Right cardiac atrium (tissue), 5 donors: ENCODE results near the gene ATXN7L3. TPM values are rescaled to one million over a fixed set of nuclear protein-coding genes. Genes with fewer than 3 reads are reported as not detected.

Experiments used
- ATAC-seq, 2 donors: fragments of 200-7000 bp; cut with Tn5 transposase; one replicate each; pipeline versions ENCODE4 v1.8.0 to v1.9.1; 2020; ENCODE audit warnings: moderate library complexity in 2 of 2, mild to moderate bottlenecking in 1 of 2
- DNase-seq, 3 donors: peaks; one replicate each; pipeline ENCODE4 v3.0.0-alpha.2; 2020
- H3K27ac ChIP-seq: one replicate; pipeline ENCODE4 v1.5.1; 2013; ENCODE audit warnings: mild to moderate bottlenecking, low read length, control low read depth, moderate library complexity
- H3K27me3 ChIP-seq: one replicate; pipeline ENCODE4 v1.6.1; 2013; ENCODE audit not compliant: control insufficient read depth, insufficient read depth
- H3K4me1 ChIP-seq: one replicate; pipeline ENCODE4 v1.6.1; 2013; ENCODE audit warnings: low read length; ENCODE audit not compliant: control insufficient read depth, insufficient read depth
- H3K4me3 ChIP-seq: one replicate; pipeline ENCODE4 v1.5.1; 2013; ENCODE audit warnings: low read length, control low read depth
- H3K9me3 ChIP-seq: one replicate; pipeline ENCODE4 v1.6.1; 2013; ENCODE audit warnings: low read length; ENCODE audit not compliant: control insufficient read depth
- WGBS: extraction: QIAGEN DNeasy Blood & Tissue Kit; methylation state at CpG from one replicate; pipeline ENCODE4 v1.1.7; 2013; 5-methylcytosine and 5-hydroxymethylcytosine counted together
- intact Hi-C, 4 donors: fragments of 100-400 bp; cut with DNase I; formaldehyde crosslinking; loops; one replicate each; pipeline versions ENCODE4 v1.11.0 to v1.14.0; 2022 to 2023
- polyA plus RNA-seq: library from polyadenylated mRNA; stranded (reverse); fragments of 200-250 nt; gene quantifications from one replicate; pipeline ENCODE4 v1.2.3, GENCODE V29; 2013
- total RNA-seq, 4 donors: library from RNA; stranded (reverse); fragmentation: NEBNext Ultra II Directional; extraction: Animal tissue kit (Norgen Biotek cat#: 25700); gene quantifications; one replicate each; pipeline ENCODE4 v1.2.1, GENCODE V29; 2021
- donor health status: healthy with polysubstance abuse.
- donor health status: DM: no; HTN: yes; CAD: no.
- donor health status: DM: no; HTN: no; CAD: no.
- donor health status: DM: no; HTN: yes; CAD: no; lungs with severe emphysema.
- donor health status: DM: yes; HTN: yes; CAD: no.

The ATXN7L3 gene
- total and polyA plus RNA-seq, 5 donors = 31.0 to 52.7 (median 40.6) TPM

DNA sequence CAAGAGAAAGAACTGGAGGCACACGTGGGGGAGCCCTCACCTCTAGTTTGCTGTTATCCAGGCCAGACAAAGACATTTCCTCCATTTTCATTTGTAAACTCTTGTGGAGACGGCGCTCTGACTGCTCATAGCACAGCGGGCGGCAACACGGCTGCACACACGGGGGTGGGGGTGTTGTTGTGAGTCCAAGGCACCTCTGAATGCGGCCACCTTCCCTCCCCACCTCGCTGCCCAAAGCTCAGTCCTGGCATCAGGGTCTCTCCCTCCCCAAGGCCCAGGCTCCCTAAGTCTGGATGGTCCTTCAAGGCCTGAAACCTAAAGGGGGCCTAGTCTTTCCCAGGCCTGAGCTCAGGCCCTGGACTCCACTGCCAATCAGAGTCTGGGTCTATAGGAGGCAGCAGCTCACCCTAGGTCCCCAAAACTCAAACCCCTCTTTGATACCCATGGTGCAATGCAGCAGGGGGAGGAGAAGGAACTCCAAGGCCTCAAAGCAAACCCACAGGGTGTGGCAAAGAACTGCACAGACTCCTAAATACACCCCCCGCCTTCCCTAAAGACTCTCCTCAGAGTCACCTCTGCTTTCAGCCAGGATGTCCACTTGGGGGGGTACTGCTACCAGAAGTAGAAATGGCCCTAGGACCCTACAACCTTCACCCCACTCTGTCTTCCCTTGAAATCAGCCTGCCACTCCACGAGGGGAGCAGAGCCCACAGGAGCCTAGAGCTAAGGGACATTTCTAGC lies 1.5 kb downstream of the ATXN7L3 start:
- H3K4me3 ChIP-seq = peak overlapping the region; percentile 98
- WGBS = 58% methylated on average over 11 of the region's 11 CpGs
- peak; percentile 0 to 1 for ATAC-seq
- intact Hi-C loops = no loop called here
- no peaks in the 10 kb centered on the region for H3K4me1 ChIP-seq
- peak in 1 of 3 donors; percentile 60 for DNase-seq
- no peaks in the 10 kb centered on the region for H3K9me3 ChIP-seq
- peak overlapping the region; percentile 94 for H3K27ac ChIP-seq
- no peaks in the 10 kb centered on the region for H3K27me3 ChIP-seq

DNA sequence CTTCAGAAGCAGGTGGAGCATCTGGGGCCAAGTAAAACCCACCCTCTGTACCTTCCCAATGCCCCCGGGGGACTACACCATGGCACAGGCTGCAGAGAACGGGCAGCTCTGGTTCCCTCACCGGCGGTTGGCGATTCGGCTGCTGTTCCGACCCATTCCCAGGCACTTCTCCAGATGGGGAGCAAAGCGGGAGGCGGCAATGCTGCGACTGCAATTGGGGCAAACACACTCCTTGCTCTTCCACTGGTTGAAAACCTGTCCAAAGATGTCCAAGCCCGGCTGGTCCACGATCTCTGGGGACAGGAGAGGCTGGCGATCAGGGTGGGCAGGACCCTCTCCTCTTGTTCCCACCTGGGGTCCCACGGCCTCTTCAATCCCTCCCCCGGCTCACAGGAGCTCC lies 2.6 kb downstream of the ATXN7L3 start:
- WGBS = 91% methylated on average over 15 of the region's 15 CpGs
- no peak overlapping the region for H3K27ac ChIP-seq

DNA sequence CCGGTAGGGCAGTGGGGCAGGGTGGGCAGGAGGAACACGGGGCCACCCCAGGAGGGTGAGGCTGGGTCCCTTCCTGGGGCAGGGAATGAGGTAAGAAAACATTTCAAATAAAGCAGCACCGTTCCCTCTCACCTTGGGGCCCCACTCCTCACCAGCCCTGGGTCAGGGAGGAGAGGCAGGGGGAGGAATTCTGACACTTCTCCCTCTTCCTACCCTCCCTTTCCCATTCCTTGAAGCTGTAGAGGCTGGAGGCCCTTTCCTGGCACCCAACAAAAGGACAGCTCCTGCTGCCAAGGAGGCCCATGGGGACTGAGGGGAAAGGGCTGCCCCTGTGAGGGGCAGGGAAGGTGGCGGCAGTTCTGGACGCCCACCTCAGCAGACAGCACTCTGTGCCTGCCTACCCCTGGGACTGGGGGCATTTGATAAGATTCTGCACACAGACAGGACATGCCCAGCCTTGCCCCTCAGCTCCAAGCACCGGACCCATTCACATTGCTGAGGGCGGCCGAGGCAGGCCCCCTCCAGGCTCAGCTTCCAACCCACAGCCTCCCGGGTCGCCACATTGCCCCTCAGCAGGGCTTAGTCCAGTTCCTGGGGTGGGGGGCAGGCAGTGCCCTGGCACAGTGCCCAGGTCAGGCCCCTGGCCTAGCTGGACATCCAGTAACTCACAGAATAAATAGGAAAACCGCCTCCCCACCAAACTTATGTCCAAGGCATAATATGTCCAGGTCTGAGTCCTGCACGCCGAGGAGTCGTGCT lies 6.2 kb downstream of the ATXN7L3 start:
- H3K4me3 ChIP-seq = no peak overlapping the region
- H3K27me3 ChIP-seq = no peaks in the 10 kb centered on the region
- H3K27ac ChIP-seq = no peak overlapping the region
- WGBS = 91% methylated on average over 14 of the region's 14 CpGs
- DNase-seq (peak in 1 of 3 donors; percentile 66), ATAC-seq (no peak)
- H3K9me3 ChIP-seq = no peaks in the 10 kb centered on the region
- H3K4me1 ChIP-seq = no peaks in the 10 kb centered on the region
- intact Hi-C loops = no loop called here

More for the DNA sequence above, 2.6 kb downstream of the ATXN7L3 start:
- H3K4me1 ChIP-seq = no peaks in the 10 kb centered on the region
- no peak overlapping the region for H3K4me3 ChIP-seq
- no peaks in the 10 kb centered on the region for H3K9me3 ChIP-seq
- peak in 1 of 3 donors; percentile 57 for DNase-seq
- intact Hi-C loops = no loop called here
- no peak for ATAC-seq
- H3K27me3 ChIP-seq = no peaks in the 10 kb centered on the region

DNA sequence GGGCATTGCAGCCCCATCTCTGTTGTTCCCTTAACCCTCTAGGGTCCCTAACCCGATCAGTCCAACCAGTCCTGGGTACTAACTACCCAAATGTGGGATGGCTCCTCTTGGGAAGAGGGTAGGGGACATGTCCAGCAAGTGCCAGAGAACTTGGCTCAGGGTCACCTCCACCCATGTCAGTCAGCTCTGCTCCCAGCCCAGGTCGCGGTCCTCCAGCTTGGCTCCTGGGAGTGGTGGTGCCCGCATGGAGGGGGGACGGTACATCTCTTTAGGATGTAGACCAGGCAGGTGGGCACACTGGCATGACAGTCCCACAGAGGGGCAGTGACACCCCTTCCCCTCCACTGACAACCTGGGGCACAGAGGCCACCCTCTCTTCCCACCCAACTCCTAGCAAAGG lies 6.9 kb downstream of the ATXN7L3 start:
- intact Hi-C loops = no loop called here
- no peak overlapping the region for H3K4me3 ChIP-seq
- ATAC-seq (no peak), DNase-seq (peak in 1 of 3 donors; percentile 55)
- H3K9me3 ChIP-seq = no peaks in the 10 kb centered on the region
- no peaks in the 10 kb centered on the region for H3K27me3 ChIP-seq
- WGBS = 88% methylated on average over 5 of the region's 5 CpGs
- no peaks in the 10 kb centered on the region for H3K4me1 ChIP-seq
- no peak overlapping the region for H3K27ac ChIP-seq

DNA sequence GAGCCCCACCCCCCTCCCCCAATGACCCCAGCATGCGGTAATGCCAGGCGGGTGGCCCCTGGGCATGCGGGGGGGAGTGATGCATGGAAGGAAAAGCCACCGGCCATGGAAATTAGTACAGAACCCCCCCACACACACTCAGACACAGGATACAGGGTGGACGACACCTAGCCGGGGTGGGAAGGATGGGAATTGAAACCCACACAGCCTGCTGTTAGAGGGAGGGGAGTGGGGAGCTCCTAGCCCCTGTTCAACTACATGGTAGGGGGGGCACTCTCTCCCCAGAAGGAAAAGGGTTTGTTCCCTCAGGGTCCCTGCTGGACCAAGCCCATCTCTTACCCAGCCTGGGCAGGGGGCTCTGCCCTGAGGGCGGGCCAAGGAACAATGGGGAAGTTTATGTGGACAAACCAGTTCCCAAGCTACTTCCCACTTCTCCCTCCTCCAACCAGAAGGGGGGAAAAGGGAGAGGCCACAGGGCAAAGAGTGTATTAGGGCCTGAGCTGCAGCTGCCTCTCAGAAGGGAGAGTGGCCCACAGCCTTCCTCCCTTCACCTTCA lies 7.7 kb downstream of the ATXN7L3 start:
- DNase-seq (peak in 1 of 3 donors; percentile 31), ATAC-seq (no peak)
- Histone ChIP-seq H3K4me1 (no peaks in the 10 kb centered on the region), H3K27me3 (no peaks in the 10 kb centered on the region), H3K9me3 (no peaks in the 10 kb centered on the region), H3K4me3 (no peak overlapping the region), H3K27ac (no peak overlapping the region)
- 67% methylated on average over 7 of the region's 7 CpGs for WGBS
- intact Hi-C loops = no loop called here

DNA sequence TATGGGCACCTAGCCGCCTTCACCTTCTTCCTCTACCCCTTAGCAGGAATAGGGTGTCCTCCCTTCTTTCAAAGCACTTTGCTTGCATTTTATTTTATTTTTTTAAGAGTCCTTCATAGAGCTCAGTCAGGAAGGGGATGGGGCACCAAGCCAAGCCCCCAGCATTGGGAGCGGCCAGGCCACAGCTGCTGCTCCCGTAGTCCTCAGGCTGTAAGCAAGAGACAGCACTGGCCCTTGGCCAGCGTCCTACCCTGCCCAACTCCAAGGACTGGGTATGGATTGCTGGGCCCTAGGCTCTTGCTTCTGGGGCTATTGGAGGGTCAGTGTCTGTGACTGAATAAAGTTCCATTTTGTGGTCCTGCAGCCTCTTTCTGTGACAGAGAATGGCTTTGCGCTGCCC lies 8.3 kb downstream of the ATXN7L3 start:
- Histone ChIP-seq H3K27ac (no peak overlapping the region), H3K4me3 (no peak overlapping the region), H3K9me3 (no peaks in the 10 kb centered on the region), H3K27me3 (no peaks in the 10 kb centered on the region), H3K4me1 (no peaks in the 10 kb centered on the region)
- whole genome bisulfite sequencing = 62% methylated on average over 5 of the region's 5 CpGs
- ATAC-seq (no peak), DNase-seq (peak in 1 of 3 donors; percentile 72)
- intact Hi-C loops = no loop called here

DNA sequence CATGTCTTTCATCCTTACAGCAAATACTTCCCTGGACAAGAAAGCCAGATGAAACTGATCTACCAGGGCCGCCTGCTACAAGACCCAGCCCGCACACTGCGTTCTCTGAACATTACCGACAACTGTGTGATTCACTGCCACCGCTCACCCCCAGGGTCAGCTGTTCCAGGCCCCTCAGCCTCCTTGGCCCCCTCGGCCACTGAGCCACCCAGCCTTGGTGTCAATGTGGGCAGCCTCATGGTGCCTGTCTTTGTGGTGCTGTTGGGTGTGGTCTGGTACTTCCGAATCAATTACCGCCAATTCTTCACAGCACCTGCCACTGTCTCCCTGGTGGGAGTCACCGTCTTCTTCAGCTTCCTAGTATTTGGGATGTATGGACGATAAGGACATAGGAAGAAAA lies 9.2 kb downstream of the ATXN7L3 start:
- DNase-seq (peak in 1 of 3 donors; percentile 49), ATAC-seq (no peak)
- Histone ChIP-seq H3K4me1 (no peaks in the 10 kb centered on the region), H3K27me3 (no peaks in the 10 kb centered on the region), H3K4me3 (no peak overlapping the region), H3K9me3 (no peaks in the 10 kb centered on the region), H3K27ac (no peak overlapping the region)
- intact Hi-C loops = no loop called here
- 91% methylated on average over 10 of the region's 10 CpGs for WGBS

DNA sequence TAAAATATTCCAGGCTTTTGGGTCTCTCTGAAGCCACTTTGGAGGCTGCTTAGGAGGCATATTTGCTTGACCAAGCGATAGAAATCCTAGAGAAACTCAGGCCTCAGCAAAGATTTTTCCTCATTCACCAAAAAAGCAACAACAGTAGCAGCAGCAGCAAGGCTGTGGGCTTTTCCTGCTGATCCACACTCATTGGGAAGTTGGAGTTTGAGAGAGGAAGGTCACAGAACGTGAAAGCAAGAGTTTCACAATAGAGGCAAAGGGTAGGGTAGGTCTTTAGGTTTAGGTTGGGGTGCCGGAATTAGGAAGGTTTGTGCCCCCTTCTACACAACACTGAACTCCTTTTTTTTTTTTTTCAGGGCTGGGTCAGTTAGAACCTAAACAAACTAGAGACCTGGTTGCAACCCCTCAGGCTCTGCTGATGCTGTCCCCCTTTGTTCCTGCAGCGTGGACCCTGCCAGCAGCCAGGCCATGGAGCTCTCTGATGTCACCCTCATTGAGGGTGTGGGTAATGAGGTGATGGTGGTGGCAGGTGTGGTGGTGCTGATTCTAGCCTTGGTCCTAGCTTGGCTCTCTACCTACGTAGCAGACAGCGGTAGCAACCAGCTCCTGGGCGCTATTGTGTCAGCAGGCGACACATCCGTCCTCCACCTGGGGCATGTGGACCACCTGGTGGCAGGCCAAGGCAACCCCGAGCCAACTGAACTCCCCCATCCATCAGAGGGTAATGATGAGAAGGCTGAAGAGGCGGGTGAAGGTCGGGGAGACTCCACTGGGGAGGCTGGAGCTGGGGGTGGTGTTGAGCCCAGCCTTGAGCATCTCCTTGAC lies 10.9 kb downstream of the ATXN7L3 start:
- no peaks in the 10 kb centered on the region for H3K4me1 ChIP-seq
- H3K27me3 ChIP-seq = no peaks in the 10 kb centered on the region
- H3K9me3 ChIP-seq = no peaks in the 10 kb centered on the region
- H3K27ac ChIP-seq = no peak overlapping the region
- H3K4me3 ChIP-seq = no peak overlapping the region
- no peak for ATAC-seq
- DNase-seq = peak in 2 of 3 donors; percentile 38 to 52
- intact Hi-C loops = no loop called here
- 89% methylated on average over 12 of the region's 12 CpGs for WGBS

DNA sequence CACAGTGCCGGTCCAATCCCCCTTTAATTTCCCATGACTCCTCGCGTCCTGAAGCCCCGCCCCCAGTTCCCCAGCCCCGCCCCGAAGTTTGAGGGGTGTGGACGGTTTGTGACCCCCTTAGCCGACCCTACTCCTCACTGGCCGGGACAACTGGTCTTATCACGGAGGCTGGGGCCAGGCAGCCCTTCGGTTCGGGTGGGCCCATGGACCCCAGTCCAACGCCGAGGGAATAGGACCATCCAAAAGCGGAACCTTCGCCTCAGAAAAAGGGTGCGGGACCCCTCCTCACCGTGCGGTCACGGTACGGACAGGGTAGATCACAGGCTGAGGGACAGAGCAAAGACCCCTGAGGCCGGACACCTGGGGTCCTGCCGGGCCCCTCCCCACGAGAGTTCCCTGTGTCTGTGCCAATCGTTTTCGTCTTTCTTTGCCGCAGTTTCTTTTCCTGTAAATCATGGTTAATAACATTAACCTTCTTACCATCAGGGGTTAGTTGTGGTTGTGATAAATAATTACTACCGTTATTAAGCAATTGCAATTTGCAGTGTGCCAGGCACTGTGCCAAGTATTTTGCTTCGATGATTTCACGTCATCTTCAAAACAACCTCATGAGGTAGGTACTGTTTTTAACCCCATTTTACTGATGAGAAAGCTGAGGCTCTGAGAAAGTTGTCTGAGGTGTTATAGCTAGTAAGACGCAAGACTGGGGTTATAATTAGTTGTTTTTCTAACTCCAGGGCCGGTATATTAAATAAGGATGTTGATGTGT lies 12.4 kb downstream of the ATXN7L3 start:
- DNase-seq (peak in 1 of 3 donors; percentile 91), ATAC-seq (peak; percentile 79)
- 2% methylated on average over 32 of the region's 32 CpGs for WGBS
- Histone ChIP-seq H3K4me1 (no peaks in the 10 kb centered on the region), H3K9me3 (no peaks in the 10 kb centered on the region), H3K27ac (peak overlapping the region; percentile 96), H3K4me3 (peak overlapping the region; percentile 62), H3K27me3 (no peaks in the 10 kb centered on the region)
- intact Hi-C loops = no loop called here
